ENCODE results near the gene RAB17.

The RAB17 gene

DNA sequence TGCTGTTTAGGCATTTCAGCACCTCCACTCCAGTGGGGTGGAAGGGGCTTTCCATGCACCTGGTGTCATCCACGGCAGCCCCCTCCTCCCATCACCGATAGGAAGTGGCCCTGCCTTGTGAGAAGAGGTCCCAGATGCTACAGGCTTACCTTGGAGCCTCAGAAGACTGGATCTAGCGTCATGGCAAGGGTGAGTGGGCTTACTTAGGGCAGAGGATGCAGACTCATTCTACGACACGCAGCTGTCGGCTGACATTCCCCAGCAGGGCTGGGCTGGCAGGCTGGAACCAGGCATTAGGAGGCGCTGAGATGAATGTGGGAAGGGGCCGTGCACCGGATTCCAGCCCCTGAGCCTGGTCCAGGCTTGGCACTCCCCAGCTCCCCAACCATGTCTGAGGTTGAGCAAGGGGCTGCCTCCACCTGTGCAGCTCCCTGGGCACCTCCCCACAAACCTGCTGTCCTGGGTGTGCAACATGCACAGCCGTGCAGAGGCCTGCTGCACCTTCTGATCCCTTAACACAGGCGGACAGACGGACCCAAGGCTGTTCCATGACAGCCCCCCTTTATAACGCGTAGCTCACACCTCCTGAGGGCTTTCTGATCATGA lies 25.9 kb downstream of the RAB17 start:
- no peak for DNase-seq (ENCODE audit: low read depth, low spot score)

DNA sequence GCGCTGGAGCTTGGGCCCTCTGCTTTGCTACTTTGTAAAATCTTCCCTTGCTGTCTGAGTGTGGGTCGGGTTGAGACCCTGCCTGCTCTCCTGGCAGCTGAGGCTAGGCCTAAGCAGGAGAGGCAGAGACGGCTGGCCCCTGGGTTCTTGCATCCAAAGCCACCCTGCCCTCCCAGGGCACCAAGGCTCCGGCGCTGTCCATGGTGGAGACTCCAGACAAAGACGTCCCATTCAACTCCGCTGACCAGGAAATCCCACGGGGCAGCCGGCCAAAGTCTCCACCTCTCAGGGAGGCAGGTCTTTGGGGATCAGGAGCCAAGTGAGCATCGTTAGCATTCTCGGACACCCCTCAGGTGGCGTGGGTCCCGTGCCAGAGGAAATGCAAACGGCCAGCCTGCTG lies 26.7 kb downstream of the RAB17 start:
- no peak for DNase-seq (ENCODE audit: low read depth, low spot score)

DNA sequence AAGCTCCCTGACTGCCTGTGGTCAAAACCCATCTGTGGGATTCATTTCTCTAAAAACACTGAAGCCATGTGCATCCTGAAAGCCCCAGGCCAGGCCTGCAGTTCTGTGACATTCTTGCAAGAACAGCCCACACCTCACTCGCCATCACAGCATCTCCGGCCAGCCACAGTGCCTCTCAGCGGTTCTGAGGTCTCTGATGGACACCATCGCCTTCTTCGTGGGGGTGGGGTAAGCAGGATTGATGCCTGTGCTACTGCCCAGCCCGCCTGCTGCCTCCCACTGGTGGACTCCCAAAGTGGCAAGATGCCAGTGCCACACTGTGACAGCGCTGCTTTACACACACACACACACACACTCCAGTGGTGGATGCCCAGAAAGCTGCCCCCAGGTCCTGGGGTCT lies 29.3 kb downstream of the RAB17 start:
- DNase-seq (ENCODE audit: low read depth, low spot score), result no peak

- no peak for DNase-seq (ENCODE audit: low read depth, low spot score)
These were observed 31.4 kb downstream of the RAB17 start for GRCh38 chr2:237558961-237559641.

DNA sequence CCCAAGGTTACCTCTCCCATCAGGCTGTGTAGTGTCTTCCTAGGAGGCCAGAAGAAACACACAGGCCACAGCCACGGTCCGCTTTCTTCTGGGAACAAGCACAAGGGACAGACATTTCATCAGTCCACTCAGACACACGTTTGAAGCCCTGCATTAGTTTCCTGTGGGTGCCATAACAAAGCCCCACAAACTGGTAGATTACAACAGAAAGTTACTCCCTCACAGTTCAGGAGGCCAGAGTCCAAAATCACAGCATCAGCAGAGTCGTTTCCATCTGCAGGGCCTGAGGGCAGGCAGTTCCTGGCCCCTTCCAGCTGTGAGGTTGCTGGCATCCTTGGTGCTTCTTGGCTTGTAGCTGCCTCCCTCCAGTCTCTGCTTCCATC lies 32.9 kb downstream of the RAB17 start:
- DNase-seq (ENCODE audit: low read depth, low spot score), result no peak

DNA sequence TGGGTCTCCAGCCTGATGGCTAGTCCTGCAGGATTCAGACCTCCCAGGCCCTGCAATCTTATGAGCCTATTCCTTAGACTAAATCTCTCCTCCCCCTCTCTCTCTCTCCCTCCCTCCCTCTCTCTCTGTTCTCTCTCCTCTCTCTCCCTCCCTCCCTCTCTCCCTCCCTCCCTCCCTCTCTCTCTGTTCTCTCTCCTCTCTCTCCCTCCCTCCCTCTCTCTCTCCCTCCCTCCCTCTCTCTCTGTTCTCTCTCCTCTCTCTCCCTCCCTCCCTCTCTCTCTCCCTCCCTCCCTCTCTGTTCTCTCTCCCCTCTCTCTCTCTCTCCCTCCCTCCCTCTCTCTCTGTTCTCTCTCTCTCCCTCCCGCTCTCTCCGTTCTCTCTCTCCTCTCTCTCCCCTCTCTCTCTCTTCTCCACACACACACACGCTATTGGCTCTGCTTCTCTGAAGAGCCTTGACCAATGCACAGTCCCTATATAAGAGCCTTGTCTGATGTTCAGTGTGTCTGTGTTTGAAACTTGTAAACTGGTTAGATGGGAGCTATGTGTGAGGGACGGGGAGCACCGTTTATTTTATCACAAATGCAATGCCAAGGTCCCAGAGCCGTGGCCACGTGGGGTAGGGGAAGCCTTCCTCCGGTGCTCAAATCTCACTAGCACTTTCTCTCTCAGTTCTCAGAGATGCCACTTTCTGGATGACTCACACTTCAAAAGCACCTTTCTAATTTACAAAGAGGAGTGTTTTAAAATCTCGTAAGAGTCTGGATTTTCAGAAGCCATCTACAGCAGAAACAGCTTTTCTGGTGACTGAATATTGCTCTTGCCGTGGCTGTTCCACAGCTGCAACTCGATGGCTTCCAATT lies 33.5 kb downstream of the RAB17 start:
- DNase-seq (ENCODE audit: low read depth, low spot score), result no peak

DNA sequence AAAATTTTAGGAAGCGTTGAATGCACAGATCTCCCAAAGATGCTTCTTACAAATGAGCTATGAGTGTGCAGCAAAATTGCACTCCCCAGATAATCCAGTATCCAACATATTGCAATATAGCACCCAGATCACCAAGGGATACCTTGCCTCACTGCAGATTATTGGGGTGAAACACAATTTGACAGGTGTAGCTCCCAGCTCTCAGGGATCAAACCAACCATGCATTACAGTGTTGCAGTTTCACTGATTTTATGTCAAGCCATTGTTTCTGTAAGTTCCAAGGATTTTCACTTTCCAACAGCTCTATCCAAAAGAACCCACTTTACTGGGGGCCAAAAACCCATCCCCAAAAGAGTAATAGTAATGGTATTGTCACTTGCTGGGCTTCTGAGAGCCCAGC lies 35.0 kb downstream of the RAB17 start:
- no peak for DNase-seq (ENCODE audit: low read depth, low spot score)

- DNase-seq (ENCODE audit: low read depth, low spot score), result no peak
These were observed 36.6 kb downstream of the RAB17 start for GRCh38 chr2:237553948-237554347.

- no peak for DNase-seq (ENCODE audit: low read depth, low spot score)
These were observed 37.6 kb downstream of the RAB17 start for GRCh38 chr2:237552908-237553307.

DNA sequence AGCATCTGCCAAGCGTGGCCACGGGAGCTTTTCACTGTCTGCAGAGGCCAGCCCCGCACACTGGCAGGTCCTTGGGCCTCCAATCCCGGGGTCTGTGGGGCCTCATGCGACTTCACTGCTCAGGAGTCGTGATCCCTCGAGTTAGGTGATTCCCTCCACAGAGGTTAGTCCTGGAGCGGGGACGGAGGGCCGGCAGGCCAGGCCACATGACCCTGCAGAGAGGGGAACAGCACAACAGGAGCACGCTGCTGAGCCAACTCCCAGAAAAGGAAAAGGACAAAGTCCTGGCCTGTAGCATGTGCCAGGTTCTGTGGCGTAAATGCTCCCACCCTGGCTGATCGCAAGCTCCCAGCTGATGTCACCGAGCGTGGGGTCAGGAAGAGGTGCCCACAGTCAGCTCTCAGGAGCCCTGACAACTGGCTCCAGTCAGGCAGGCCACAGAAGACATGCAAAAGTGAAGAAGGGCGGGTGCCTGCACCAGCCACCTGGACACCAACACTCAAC lies 39.4 kb downstream of the RAB17 start:
- DNase-seq (ENCODE audit: low read depth, low spot score), result no peak

GRCh38 chr2:237549643-237550415 lies 40.7 kb downstream of the RAB17 start:
- no peak for DNase-seq (ENCODE audit: low read depth, low spot score)

- no peak for DNase-seq (ENCODE audit: low read depth, low spot score)
These were observed 41.3 kb downstream of the RAB17 start for GRCh38 chr2:237549216-237549615.

- no peak for DNase-seq (ENCODE audit: low read depth, low spot score)
These were observed 42.6 kb downstream of the RAB17 start for GRCh38 chr2:237547841-237548416.

GRCh38 chr2:237546876-237547395 lies 43.6 kb downstream of the RAB17 start:
- DNase-seq (ENCODE audit: low read depth, low spot score), result no peak

GRCh38 chr2:237546040-237546875 lies 44.3 kb downstream of the RAB17 start:
- no peak for DNase-seq (ENCODE audit: low read depth, low spot score)

DNA sequence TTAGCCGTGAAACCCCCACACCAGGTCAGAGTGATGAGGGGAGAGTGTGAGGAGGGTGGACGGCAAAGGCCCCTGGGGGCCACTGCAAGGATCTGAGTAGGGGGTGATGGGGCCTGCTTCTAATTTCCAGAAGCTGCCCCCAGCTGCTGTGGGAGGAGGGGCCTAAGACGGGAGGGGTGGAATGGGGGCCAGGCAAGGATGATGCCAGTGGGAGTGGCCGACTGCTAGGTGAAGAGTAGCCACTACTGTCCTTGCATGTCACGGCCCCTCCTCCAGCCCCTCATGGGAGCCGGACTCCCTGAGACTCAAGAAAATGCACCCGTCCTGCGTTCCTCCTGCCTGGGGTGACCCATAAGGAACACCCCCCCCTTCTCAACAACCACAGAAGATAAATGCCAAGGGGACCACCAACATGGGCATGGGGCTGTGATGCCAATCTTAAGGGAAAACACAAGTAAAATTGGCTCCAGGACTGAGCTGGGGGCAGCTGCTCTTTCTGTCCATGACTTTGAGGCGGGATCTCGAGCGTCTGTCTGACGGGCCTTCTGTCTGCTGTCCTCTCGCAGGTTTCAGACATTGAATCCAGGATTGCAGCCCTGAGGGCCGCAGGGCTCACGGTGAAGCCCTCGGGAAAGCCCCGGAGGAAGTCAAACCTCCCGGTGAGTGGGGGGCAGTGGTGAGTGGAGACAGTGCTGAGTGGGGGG lies 48.4 kb downstream of the RAB17 start:
- DNase-seq (ENCODE audit: low read depth, low spot score), result no peak

GRCh38 chr2:237541243-237541642 lies 49.3 kb downstream of the RAB17 start:
- DNase-seq (ENCODE audit: low read depth, low spot score), result no peak

- no peak for DNase-seq (ENCODE audit: low read depth, low spot score)
These were observed 49.7 kb downstream of the RAB17 start for GRCh38 chr2:237540823-237541222.

DNA sequence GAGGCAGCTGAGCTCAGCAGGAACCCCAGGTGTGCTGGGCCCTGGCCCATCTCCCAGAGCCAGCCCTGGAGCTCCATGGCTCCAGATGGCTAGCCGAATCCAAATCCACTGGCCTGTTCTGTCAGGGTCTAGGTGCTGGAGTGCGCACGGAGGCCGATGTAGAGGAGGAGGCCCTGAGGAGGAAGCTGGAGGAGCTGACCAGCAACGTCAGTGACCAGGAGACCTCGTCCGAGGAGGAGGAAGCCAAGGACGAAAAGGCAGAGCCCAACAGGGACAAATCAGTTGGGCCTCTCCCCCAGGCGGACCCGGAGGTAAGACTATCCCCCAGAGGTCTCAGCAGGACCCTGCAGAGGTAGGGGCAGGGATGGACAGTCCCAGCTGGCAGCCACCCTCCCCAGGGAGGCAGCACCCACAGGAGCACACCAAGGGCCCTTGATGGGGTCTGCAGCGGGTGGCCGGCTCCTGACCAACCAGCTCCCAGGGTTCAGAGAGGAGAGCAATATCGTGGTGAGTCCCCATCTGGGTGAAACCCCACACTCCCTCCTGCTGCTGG lies 50.2 kb downstream of the RAB17 start:
- no peak for DNase-seq (ENCODE audit: low read depth, low spot score)

All from activated CD4-positive, CD25-positive, alpha-beta regulatory T cell treated with anti-CD3 and anti-CD28 coated beads, Interleukin-2, amount 50 U/mL, for 16 hours (primary cell).